GM19023 (cell line): ENCODE measurements around the gene FNIP1.
"Not testable (repeated sequence)": the region's sequence is repeated elsewhere in the genome, so short reads cannot be mapped to it uniquely, and the experiment has no call there.

ENCODE experiments used
- ATAC-seq: cut with Tn5 transposase; IDR thresholded peaks from one replicate; pipeline ENCODE4 v1.9.1; 2021; ENCODE audit warnings: mild to moderate bottlenecking, moderate library complexity; ENCODE audit not compliant: unreplicated experiment

Gene FNIP1

DNA sequence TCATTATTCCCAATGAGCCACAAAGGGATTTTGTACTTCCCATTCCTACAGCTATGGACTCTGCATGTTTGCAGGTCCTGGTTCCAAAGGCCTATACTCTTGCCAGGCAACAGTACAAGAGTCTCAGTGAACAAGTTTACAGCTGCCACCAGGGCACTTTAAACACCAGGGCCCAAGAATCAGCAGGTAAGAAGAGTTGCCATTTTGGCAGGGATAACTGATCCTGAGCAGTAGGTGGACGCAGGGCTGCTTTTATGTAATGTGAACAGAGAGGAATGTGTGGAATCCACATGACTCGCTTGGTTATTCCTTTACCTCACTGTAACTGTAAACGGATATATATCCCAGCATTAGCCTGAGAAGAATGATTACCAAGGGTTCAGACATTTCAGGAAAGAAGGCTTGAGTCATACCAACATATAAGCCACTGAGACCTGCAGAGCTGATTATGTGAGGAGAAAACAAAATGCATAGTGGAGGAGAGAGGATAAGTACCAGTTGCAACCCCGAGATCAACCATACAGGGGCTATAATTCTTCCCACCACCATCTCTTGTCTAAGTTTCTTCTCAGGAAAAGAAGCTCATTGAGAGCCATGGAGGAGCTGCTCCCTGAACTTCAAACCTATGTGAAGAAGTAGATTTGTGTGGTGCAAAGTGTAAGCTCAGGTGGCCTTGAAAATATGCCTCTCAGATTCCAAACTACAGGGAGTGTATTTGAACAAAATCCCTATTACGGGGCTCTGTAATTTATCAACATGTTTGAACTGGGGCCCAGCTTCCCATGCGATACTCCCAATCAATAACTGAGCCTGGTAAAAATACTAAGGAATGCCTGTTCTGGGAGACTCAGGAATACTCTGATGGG is 186.4 kb downstream of the FNIP1 start:
- no peak for ATAC-seq

DNA sequence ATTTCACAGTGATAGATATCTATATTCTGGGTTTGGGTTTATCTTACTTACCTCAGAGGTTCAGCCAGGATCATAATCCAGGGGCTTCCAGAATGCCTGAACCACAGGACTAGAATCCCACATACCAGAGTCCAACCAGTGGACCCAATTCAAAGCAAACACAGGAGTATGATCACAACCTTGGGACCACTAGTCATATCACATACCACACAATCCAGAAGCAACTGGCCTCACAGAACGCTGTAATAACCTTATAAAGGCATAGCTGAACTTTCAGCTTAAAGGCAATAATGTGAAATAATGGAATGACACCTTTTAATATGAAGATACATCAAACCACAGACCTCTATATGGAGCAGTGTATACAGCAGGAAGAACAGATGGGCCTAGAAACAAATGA is 187.0 kb downstream of the FNIP1 start:
- no peak for ATAC-seq

DNA sequence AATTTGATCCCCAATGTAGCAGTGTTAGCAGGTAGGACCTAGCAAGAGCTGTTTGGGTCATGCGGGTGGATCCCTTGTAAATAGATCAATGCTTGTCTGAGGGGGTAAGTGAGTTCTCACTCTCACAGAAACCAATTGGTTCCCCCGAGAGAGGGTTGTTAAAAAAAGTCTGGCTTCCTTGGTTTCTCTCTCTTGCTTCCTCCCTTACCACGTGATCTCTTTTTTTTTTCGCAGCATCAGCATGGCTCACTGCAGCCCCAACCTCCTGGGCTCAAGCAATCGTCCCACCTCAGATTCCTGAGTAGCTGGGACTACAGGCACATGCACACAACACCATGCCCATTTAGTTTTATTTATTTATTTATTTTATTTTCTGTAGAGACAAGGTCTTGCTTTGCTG is 188.2 kb downstream of the FNIP1 start:
- no peak for ATAC-seq

DNA sequence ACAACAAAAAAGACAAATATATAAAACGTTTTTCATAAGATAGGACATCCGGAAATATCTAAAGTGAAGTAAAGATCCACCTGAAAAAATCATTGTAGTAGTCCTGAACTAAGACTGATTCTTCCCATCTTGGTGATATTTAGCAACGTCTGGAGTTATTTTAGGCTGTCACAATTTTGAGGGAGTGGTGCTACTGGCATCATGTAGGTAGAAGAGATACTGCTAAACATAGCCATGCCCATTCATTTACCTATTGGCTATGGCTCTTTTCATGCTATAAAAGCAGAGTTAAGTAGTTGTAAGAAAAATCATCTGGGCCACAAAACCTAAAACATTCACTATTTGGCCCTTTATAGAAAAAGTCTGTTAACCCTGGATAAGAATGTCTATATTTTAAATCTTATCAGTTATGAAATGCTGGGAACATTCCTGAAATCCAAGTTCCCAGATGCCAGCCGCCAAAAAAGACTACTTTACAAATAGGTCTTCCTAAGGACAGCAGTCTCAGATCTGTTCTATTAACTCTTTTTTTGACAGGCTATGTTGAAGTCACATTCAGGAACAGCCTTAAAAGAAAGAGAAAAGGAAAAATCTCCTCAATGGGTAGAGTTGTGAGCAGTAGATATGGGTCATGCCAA is 188.8 kb downstream of the FNIP1 start:
- no peak for ATAC-seq

DNA sequence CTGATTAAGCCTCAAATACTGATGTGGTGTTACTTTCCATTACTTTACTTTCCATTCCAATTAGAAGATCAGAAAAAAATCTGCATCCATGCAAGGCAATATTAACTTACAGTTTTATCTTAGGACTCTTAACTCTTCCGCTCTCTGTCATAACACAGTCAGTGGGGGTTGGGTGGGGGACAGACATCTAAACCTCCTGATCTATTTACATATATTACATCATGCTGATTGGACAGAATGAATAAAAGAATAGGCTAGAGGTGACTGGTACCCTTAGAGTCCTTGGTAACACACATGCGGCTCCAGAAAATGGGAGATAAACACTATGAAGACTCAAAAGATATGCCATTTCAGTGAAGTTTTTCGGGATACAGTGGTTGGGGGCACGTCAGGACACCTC is 189.4 kb downstream of the FNIP1 start:
- ATAC-seq, result no peak

DNA sequence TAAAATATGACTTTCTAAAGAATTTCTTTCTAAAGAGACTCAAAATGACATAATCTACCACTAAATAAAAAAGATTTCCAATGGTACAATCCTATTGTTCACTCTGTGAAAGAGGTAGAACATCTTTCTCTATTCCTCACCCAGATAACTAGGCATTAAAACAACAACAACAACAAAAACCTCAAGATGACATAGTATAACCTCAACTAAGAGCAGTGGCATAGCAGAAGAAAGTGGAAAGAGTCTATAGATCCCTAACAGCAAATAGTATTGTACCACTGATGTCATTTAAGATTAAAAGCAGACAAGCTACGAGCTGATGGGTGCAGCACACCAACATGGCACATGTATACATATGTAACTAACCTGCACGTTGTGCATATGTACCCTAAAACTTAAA is 191.7 kb downstream of the FNIP1 start:
- ATAC-seq, result no peak

DNA sequence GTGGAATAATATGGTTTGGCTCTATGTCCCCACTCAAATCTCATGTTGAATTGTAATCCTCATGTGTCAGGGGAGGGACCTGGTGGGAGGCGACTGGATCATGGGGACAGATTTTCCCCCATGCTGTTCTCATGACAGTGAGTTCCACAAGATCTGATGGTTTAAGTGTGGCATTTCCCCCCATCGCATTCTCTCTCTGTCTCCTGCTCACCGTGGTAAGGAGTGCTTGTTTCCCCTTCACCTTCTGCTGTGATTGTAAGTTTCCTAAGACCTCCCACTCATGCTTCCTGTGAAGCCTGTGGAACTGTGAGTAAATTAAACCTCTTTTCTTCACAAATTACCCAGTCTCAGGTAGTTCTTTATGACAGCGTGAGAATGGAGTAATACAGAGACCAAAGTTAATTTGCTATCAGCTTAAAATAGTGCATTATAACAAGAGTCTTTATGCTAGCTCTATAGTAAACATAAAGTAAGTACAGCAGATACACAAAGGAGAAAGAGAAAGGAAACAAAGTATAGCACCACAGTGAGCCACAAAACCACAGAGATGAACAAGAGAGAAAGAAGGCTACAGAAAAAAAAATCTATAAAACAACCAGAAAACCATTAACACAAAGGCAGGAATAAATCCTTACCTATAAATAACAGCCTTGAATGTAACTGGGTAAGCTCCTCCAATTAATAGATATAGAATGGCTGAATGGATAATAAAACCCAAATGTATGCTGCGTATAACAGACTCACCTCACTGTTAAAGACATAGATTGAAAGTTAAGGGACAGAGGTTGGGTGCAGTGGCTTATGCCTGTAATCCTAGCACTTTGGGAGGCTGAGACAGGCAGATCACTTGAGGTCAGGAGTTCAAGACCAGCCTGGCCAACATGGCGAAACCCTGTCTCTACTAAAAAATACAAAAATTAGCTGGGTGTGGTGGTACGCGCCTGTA is 201.5 kb downstream of the FNIP1 start:
- ATAC-seq, result no peak

DNA sequence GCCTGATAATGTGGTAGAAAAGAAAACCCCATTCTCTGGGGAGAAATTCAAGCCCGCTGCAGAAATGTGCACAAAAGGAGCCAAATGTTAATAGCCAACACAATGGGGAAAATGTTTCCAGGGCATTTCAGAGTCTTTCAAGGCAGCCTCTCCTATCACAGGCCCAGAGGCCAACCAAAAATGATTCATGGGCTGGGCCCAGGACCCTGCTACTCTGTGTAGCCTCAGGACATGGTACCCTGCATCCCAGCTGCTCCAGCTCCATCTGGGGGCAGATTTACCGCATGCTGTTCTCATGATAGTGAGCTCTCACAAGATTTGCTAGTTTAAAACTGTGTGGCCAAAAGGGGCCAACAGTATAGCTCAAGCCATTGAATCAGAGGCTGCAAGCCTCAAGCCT is 202.9 kb downstream of the FNIP1 start:
- ATAC-seq, result no peak

DNA sequence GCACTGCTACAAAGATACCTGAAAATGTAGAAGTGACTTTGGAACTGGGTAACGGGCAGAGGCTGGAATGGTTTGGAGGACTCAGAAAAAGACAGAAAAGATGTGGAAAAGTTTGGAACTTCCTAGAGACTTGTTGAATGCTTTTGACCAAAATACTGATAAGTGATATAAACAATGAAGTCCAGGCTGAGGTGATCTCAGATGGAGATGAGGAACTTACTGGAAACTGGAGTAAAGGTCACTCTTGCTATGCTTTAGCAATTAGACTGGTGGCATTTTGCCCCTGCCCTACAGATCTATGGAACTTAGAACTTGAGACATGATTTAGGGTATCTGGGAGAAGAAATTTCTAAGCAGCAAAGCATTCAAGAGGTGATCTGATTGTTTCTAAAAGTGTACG is 203.4 kb downstream of the FNIP1 start:
- not testable (repeated sequence) for ATAC-seq
